G401 (cell line): Measurements from ENCODE around the gene FGD5. TPM values are rescaled to one million over a fixed set of nuclear protein-coding genes. Genes with fewer than 3 reads are reported as not detected.

Source experiments
- DNase-seq: peaks from one replicate; pipeline ENCODE4 v3.0.0-alpha.2; 2015; ENCODE audit warnings: low spot score
- in situ Hi-C: cut with HindIII; loops from 2 replicates; pipeline ENCODE4 v1.10.0; 2016; ENCODE audit warnings: low sequenced_read_pairs, mixed read lengths
- total RNA-seq: library from RNA; depleted of rRNA; stranded (reverse); fragments of >200 nt; shearing (Covaris generic); gene quantifications from 2 replicates; pipeline ENCODE4 v1.2.3, GENCODE V29; 2014

FGD5 gene
- total RNA-seq, 1 experiment from 2014 or later: 0.58 TPM

- in situ Hi-C loops: no loop called here
- no peak for DNase-seq
Measured at GRCh38 chr3:14913071-14913925, 94.5 kb downstream of the FGD5 start.

DNA sequence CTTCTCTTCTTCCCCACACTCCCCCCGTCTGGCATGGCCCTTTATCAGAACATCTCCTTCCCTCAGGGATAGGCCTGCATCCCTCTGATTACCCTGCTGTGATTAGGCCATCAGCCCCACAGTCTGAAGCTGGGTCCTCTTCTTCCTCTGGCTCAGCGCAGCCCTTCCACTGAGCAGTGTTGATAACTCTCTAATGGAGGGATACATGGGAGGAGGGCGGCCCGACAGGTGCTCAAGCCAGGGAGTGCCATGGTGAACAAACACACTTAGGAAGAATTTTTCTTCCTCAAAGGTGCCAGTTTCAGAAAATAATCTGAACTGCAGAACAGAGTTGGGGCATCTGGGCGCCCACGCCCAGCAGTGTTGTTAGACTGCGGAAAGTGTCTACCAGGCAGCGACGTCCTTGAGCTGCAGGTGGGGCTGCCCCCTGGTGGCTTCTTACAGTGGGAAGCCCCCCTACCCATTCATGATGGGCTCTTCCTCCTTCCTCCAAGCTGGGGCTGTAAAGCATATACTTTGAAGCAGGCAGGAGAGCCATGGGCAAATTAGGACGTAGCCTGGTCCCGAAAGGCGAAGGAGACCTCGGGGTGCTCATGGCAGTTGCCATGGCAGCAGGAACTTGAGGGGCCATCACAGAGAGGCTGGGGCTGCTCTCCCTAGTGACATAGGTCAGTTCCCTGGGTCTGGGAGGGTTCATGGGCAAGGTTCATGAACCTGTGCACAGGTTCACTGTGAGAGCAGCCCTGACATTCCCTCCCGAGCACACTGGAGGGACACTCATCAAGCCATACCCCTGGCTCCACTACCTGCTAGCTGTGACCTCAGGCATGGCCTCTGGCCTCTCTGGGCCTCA, 95.4 kb downstream of the FGD5 start:
- DNase-seq: no peak
- in situ Hi-C loops: no loop called here

GRCh38 chr3:14914779-14915117, 96.0 kb downstream of the FGD5 start:
- in situ Hi-C loops: no loop called here

DNA sequence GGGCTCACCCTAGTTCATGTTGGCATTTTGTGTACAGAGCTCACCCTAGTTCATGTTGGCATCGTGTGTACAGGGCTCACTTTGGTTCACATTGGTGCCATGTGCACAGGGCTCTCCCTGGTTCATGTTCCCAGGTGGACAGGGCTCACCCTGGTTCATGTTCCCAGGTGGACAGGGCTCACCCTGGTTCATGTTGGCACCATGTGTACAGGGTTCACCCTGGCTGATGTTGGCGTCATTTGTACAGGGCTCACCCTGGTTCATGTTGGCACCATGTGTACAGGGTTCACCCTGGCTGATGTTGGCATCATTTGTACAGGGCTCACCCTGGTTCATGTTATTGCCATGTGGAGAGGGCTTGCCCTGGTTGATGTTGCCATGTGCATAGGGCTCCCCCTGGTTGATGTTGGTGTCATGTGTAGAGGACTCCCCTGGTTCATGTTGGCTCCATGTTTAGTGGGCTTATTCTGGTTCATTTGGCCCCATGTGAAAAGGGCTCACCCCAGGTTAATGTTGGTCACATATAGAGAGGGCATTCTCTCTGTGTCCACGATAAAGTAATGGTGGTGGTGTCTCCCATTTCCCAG, 97.0 kb downstream of the FGD5 start:
- in situ Hi-C loops: no loop called here
- no peak for DNase-seq

More at GRCh38 chr3:14914779-14915117, 96.0 kb downstream of the FGD5 start:
- no peak for DNase-seq

- no peak for DNase-seq
- in situ Hi-C loops: no loop called here
Measured at GRCh38 chr3:14918356-14918860, 99.6 kb downstream of the FGD5 start.

DNA sequence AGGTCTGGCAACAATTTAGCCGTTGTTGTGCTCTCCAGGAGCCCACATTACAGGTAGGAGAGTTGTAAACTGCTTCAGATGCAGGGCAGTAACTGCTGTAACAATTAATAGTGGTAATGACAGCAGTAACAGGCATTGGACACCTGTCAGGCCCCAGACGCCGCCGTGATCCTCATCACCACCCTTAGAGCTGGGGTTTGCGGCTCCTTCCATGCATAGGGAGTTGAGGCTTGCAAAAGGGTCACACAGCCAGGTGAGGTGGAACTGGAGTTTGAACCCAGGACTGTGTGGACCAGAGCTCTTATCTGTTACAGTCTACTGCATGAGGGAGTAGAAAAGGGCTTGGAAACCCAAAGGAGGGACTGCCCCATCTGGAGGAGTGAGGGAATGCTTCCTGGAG, 101.8 kb downstream of the FGD5 start:
- DNase-seq: no peak
- in situ Hi-C loops: no loop called here

DNA sequence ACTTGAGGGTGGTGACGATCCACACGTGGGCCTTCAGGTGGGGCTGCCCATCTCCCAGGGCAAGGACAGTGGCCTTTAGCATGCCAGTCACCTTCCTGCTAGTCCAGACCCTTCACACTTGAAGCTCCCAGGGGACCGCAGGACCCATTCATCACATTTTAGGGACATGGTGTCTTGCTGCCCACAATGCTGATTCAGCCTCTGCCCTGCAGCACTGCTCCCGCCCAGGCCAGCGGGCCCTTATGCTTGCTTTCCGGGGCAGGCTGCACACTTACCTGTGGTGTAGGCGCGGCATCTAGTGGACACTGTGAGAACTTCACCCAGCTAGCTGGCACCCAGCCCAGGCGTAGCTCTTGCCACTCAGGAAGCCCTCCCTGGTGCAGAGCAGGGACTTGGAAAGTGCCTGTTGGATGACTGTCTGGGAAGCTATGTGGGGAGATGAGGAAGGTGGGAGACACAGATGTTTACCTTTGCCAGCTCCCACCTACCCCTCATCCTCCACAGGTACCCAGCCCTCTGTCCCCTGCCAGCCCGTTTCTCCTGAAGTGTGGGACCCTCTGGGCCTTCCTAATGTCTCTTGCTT, 102.4 kb downstream of the FGD5 start:
- DNase-seq: peak; percentile 87
- in situ Hi-C loops: no loop called here

DNA sequence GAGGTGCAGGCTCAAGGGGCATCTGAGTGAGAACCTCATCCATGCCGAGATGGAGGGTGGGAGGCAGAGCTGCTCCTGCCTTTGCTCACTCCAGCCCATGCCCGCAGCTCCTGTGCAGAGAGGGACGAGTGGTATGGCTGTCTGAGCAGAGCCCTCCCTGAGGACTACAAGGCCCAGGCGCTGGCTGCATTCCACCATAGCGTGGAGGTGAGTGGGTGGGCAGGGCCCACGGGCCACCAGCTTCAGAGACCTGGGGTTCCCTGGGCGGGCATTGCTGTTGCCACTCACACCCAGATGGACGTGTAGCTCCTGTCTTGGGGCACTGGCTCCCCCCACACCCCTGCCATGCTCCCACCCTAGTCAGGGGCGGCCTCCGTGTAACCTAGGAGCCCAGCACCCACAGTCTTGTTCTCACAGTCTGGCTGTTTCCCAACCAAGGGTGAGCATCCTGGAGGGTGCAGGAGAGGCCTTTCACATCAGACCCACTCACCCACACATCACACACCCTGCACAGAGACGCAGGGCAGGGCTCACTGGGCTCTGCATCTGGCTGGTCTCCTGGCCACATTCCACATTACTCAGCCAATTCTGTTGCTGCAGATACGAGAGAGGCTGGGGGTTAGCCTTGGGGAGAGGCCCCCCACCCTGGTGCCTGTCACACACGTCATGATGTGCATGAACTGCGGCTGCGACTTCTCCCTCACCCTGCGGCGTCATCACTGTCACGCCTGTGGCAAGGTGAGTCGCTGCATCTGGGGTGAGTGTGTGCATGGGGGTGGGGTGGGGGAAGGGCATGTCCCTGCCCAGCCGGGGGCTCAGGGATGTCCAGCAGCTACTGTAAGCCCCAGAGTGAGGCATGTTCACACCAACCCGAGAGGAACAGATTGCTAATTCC, 103.3 kb downstream of the FGD5 start:
- in situ Hi-C loops: no loop called here

GRCh38 chr3:14922863-14923262, 104.1 kb downstream of the FGD5 start:
- in situ Hi-C loops: no loop called here
- DNase-seq: no peak

More for the DNA sequence above, 103.3 kb downstream of the FGD5 start:
- no peak for DNase-seq

GRCh38 chr3:14923476-14923875, 104.7 kb downstream of the FGD5 start:
- no peak for DNase-seq
- in situ Hi-C loops: no loop called here

DNA sequence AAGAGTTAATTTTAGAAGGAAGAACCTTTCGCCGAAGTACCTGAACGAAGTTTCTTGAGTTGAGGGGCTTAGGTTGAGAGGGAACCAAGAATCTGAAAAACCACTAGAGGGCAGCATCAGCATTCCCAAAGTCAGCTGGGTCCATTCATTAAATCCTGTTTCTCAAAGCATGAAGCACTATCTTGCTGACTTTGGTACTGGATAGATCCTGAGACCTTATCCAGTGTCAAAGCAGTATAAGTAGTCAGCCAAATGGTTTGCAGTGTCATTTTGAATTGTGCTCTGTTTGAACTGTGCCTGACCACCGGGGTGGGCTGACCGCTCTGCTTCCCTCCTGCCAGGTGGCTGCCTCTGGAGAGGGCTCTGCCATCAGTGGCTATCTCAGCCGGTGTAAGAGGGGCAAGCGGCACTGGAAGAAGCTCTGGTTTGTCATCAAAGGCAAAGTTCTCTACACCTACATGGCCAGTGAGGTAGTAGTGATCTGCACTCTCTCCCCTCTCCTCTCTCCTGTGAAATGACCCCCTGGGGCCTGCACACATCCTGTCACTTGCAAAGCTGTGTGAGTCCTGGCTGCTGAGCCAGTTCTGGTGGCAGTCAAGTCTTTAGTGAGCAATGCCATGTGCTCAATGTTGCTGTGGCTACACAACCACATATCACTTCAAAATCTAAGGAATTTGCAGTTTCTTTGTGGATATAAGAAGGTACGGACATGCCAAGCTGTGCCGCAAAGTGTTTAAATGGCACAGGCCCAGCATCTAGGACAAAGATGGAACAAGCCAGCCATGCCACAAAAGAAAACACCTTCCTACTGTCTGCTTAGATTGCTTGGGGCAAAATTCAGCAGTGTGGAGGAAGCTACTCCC, 107.2 kb downstream of the FGD5 start:
- DNase-seq: peak; percentile 70
- in situ Hi-C loops: no loop called here

DNA sequence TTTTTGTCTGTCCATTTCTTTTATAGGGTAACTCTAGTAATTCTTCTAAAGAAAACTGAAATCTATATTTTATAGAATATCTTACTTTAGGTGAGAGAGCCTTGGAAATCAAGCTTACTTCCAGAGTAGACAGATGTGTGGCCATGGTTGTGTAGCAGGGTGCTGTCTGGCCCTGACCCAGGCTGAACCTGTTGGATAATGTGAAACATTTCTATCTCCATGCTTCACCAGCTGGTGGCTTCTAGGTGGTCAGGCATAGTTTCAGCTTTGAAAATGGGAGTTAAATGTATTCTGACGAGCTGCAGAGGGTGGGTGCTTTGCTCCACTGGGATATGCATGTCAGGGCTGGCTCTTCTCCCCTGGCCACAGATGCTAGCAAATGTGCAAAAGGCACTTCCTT, 107.8 kb downstream of the FGD5 start:
- DNase-seq: no peak
- in situ Hi-C loops: no loop called here

GRCh38 chr3:14927308-14927707, 108.5 kb downstream of the FGD5 start:
- in situ Hi-C loops: no loop called here
- DNase-seq: no peak

GRCh38 chr3:14929310-14930074, 110.7 kb downstream of the FGD5 start:
- DNase-seq: no peak
- in situ Hi-C loops: no loop called here

GRCh38 chr3:14933820-14934425, 115.2 kb downstream of the FGD5 start:
- in situ Hi-C loops: no loop called here
- no peak for DNase-seq

DNA sequence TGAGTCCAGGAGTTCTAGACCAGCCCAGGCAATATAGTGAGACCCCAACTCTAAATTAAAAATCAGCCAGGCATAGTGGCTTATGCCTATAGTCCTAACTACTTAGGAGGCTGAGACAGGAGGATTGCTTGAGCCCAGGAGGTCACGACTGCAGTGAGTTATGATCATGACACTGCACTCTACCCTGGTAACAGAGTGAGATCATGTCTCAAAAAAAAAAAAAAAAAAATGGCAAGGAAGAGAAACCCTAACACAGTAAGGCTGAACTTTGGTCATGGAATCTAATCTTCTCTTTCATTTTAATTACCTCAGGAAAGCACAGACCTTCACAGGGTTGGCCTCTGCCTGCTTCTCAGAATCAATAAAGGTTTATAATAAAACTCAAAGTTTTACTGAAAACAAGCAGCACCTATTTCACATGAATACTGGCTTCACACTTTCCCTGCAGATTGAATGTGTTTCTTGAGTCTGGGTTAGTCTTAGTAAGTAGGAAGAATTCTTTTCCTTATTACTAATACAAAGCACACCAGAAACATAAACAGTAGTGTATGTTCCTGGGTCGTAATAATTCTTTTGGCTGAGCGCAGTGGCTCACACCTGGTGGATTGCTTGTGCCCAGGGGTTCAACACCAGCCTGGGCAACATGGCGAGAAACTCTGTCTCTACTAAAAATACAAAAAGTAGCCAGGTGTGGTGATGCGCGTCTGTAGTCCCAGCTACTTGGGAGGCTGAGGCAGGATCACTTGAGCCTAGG, 117.0 kb downstream of the FGD5 start:
- DNase-seq: no peak
- in situ Hi-C loops: no loop called here
